Activated T-helper 1 cell treated with anti-CD3 and anti-CD28 coated beads, Interleukin-12 subunit alpha, Interleukin-12 subunit beta, Interleukin-2, Interleukin-4 antibody, amounts not matched to agents 30 ng/mL and 10 ng/mL and 1 ng/mL, durations not matched to agents 14 hours and 24 hours and 36 hours (primary cell): Measurements from ENCODE around the gene PTCD1. TPM values are rescaled to one million over a fixed set of nuclear protein-coding genes. Genes with fewer than 3 reads are reported as not detected.

Source experiments
- DNase-seq: peaks from one replicate; pipeline ENCODE4 v3.0.0; 2021; ENCODE audit warnings: low spot score
- H3K27ac Mint-ChIP-seq: one replicate; pipeline ENCODE4 v1.8.0; 2021; ENCODE audit warnings: mild to moderate bottlenecking, mixed read lengths
- H3K27me3 Mint-ChIP-seq: one replicate; pipeline ENCODE4 v1.8.0; 2022; ENCODE audit warnings: mild to moderate bottlenecking, moderate library complexity, mixed read lengths; ENCODE audit not compliant: insufficient read depth
- H3K36me3 Mint-ChIP-seq: one replicate; pipeline ENCODE4 v1.8.0; 2021; ENCODE audit warnings: low read depth, mixed read lengths
- H3K4me1 Mint-ChIP-seq: one replicate; pipeline ENCODE4 v1.8.0; 2021; ENCODE audit warnings: low read depth, mixed read lengths
- H3K4me3 Mint-ChIP-seq: one replicate; pipeline ENCODE4 v1.8.0; 2021; ENCODE audit warnings: mild to moderate bottlenecking, moderate library complexity, mixed read lengths
- H3K9me3 Mint-ChIP-seq: one replicate; pipeline ENCODE4 v1.8.0; 2021; ENCODE audit warnings: mixed read lengths
- intact Hi-C: fragments of 100-400 bp; cut with micrococcal nuclease; formaldehyde crosslinking; loops from one replicate; pipeline ENCODE4 v1.15.1; 2024
- total RNA-seq: library from RNA; stranded (reverse); gene quantifications from 2 replicates; pipeline ENCODE4 v1.2.3, GENCODE V29; 2022

PTCD1 gene, protein sequence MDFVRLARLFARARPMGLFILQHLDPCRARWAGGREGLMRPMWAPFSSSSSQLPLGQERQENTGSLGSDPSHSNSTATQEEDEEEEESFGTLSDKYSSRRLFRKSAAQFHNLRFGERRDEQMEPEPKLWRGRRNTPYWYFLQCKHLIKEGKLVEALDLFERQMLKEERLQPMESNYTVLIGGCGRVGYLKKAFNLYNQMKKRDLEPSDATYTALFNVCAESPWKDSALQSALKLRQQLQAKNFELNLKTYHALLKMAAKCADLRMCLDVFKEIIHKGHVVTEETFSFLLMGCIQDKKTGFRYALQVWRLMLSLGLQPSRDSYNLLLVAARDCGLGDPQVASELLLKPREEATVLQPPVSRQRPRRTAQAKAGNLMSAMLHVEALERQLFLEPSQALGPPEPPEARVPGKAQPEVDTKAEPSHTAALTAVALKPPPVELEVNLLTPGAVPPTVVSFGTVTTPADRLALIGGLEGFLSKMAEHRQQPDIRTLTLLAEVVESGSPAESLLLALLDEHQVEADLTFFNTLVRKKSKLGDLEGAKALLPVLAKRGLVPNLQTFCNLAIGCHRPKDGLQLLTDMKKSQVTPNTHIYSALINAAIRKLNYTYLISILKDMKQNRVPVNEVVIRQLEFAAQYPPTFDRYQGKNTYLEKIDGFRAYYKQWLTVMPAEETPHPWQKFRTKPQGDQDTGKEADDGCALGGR
- 13.7 and 16.0 TPM in 2 replicates for total RNA-seq

DNA sequence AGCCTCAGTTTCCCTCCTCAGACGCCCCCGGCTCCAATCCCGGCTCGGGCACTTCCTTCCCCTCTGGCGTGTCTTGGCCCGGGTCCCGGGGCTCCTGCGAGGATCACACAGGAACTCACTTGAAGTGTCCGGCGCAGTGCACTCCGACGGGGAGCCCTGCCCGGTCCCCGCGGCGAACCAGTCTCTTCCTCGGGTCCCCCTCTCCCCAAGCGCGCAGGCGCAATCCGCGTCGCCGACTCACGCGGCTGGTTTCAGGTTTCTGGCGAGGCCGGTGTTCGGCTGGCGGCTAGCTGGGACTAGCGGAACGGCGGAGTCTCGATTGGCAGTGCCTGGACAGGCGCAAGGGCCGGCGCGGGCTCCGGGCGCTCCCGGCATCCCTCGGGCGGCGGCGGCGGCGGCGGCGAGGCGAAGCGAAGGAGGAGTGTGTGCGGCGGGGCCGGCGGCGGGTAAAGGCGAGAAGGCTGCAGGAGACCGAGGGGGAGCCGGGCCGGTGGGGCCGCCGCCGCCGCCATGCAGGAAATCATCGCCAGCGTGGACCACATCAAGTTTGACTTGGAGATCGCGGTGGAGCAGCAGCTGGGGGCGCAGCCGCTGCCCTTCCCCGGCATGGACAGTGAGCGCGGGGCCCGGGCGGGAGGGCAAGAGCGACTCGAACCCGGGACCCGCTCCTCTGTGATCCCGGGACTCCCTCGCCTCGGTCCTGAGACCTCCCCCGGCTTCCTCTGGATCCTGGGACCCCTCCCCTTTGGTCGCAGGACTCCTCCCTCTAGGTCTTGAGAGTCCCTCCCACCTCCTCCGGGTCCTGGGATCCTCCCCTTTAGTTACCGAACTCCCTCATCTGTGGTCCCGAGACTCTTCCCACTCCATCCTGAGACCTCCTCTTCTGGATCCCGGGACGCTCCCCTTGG is at the start of gene PTCD1, which contains the start of gene CPSF4:
TSS of gene PTCD1 (minus strand) at position 226 of the 908 bp plus-strand sequence. CDS start 3,556 bp downstream, outside the sequence.
TSS of gene CPSF4 (plus strand) at position 371 of the 908 bp plus-strand sequence. CDS start at position 511, 140 bp downstream.
- Mint-ChIP-seq H3K36me3 (peaks cover 19% of the 10 kb centered on the region), H3K27me3 (no peaks in the 10 kb centered on the region), H3K27ac (peak within 1 kb of the TSS; percentile 88), H3K4me3 (peak within 1 kb of the TSS; percentile 98), H3K4me1 (peaks cover 28% of the 10 kb centered on the region), H3K9me3 (no peaks in the 10 kb centered on the region)
- DNase-seq: peak; percentile 91
- intact Hi-C loops: loop anchor here (1.0 to 2.0 kb wide), 8 partner anchors 27 to 576 kb away; partner anchors contain the start of genes ATP5MF, ZKSCAN1, ZKSCAN5 and ZNF789

DNA sequence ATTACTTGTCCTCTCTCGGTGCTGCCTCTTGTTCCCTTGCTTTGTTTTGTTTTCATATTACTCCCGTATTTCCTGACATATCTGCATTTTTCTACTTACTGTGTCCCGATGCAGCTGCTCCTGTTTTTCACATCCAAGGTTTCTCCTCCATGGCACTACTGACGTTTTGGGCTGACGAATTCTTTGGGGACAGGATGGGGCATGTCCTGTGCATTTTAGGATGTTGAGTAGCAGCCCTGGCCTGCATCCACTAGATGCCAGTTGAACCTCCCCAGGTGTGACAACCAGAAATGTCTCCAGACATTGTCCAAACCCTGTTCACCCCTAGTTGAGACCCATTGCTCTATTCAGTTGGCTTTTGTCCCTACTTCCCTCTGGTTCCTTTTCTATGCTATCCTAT is 46.5 kb upstream of the PTCD1 start:
- Mint-ChIP-seq H3K36me3 (peaks cover 45% of the 10 kb centered on the region), H3K4me3 (no peak overlapping the region), H3K27me3 (no peaks in the 10 kb centered on the region), H3K4me1 (no peaks in the 10 kb centered on the region), H3K27ac (no peak overlapping the region), H3K9me3 (peaks cover 15% of the 10 kb centered on the region)
- DNase-seq: no peak
- intact Hi-C loops: no loop called here

DNA sequence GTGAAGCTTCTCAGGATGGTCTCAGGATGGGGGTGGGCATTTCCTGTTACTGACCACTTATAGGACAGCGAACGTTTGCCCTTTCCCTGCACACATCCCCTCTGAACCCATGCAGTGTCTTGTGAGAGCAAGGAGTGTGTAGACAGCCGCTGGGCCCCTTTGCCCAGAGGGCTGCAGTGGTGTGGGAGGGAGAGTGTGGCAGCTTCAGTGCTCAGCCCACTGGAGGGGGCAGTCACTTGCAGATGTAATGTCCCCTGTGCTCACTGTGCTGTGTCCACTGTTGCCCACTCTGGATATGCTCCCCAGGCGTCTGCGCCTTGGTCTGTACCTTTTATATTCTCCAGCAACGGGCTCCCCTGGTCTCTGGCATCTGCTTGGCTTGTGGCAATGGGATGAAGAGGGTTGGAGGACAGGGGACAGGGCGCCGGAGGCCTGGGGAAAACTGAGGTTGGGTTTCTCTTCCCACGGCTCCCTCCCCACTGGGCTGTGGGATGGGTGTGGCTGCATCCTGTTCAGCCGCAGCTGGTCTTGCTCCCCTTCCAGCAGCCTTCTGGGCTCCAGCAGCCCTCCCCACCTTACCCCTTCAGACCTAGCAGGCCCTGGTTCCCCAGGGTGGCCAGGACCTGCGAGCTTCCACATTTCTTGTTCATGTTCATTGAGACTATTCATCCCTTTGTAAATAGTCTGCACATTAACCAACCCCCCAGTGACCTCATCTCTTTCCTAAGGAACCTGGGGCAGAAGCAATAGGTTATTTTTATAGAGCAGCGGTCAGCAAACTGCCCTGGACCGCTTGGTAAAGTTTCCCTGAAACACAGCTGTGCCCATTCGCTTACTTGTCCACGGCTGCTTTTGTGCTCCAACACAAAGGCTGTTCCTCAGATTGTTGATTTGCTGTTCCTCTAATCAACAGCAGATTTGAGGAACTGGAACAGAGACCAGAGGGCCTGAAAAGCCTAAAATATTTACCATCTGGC is 40.2 kb upstream of the PTCD1 start:
- Mint-ChIP-seq H3K4me3 (no peak overlapping the region), H3K27ac (no peak overlapping the region), H3K27me3 (no peaks in the 10 kb centered on the region), H3K36me3 (peaks cover 25% of the 10 kb centered on the region), H3K4me1 (peaks cover 38% of the 10 kb centered on the region), H3K9me3 (no peaks in the 10 kb centered on the region)
- no peak for DNase-seq
- intact Hi-C loops: loop anchor here (10.0 kb wide), 1 partner anchor 356 kb away; no protein-coding TSS in a partner anchor

DNA sequence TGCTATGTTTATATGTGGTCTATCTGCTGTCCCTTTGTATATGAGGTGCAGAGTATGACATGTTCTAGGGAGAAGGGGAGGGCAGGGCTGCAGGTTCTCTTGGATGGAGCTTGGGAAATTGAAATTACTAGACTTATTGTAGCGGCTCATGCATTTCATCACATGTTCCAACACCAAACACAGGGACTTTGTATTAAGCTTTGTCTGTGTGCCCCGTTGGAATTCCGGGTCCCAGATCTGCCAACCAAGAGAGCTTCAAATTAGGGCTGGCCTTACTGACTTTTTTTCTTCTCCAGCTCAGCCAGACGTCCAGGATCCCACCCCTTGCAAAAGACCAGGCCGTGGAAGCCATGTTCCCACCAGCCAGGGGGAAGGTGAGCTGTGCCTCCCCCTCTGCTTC is 37.5 kb upstream of the PTCD1 start:
- Mint-ChIP-seq H3K9me3 (no peaks in the 10 kb centered on the region), H3K27ac (no peak overlapping the region), H3K4me3 (no peak overlapping the region), H3K4me1 (peaks cover 45% of the 10 kb centered on the region), H3K36me3 (peaks cover 24% of the 10 kb centered on the region), H3K27me3 (peaks cover 1% of the 10 kb centered on the region)
- intact Hi-C loops: loop anchor here (10.0 kb wide), 1 partner anchor 359 kb away; no protein-coding TSS in a partner anchor
- DNase-seq: no peak

DNA sequence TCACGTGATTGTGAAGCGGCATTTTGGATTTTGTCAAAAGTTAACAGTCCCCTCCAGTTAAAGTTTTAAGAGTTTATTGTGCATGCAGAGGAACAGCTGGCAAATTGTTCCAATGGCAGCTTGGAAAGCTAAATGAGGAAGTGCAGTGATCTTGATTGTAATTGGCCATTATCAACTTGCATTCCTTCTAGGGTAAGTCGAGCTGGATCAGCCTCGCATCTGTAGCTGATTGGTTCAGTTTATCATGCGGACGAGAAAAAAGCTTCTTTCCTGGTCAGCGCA is 34.7 kb upstream of the PTCD1 start:
- peak overlapping the region; percentile 92 for H3K27ac Mint-ChIP-seq
- peaks cover 36% of the 10 kb centered on the region for H3K4me1 Mint-ChIP-seq
- H3K9me3 Mint-ChIP-seq: no peaks in the 10 kb centered on the region
- intact Hi-C loops: loop anchor here (2.0 to 10.0 kb wide), 2 partner anchors 144 to 362 kb away; partner anchors contain the start of gene ZSCAN25
- H3K4me3 Mint-ChIP-seq: peak overlapping the region; percentile 99
- DNase-seq: no peak
- H3K36me3 Mint-ChIP-seq: peaks cover 16% of the 10 kb centered on the region
- H3K27me3 Mint-ChIP-seq: peaks cover 1% of the 10 kb centered on the region

DNA sequence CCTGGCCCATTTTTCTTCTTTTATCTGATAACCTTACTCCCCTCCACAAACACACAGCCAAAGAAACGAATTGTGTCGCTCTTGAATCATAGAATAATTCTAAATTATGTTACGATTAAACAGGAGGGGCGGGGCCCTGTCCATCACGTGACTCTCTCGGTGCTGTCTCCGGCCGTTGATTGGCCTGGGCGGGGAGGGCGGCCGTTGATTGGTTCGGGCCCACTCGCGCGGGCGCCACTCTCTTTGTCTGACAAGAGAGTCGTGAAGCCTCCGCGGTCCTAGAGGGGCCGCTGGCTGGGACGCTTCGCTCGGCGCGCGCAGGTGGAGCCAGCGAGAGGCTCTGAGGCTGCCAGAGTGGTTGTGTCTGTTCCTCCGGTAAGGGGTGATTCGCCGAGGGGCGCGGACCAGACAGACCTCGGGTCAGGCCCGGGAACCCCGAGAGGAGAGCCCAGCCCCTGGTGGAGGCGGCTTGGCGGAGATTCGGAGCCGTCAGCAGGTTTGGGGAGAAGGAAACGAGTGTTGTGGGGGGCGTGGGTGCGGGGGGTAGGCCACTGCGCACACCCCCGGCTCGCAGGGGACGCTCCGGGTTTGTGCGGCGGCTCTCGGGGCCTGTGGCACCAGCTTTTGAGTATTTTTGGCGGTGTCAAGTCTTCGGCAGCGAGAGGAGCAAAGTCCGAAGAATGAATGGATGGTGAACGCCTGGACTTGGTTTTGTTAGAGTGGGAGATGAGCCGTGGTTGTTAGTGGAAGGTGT is 34.1 kb upstream of the PTCD1 start, which contains the start of gene ZNF789:
TSS of gene ZNF789 (plus strand) at position 330 of the 754 bp plus-strand sequence. CDS start 3,567 bp downstream, outside the sequence.
- Mint-ChIP-seq H3K27ac (peak within 1 kb of the TSS; percentile 92), H3K4me3 (peak within 1 kb of the TSS; percentile 99), H3K36me3 (peaks cover 15% of the 10 kb centered on the region), H3K4me1 (peaks cover 31% of the 10 kb centered on the region), H3K27me3 (peaks cover 1% of the 10 kb centered on the region), H3K9me3 (no peaks in the 10 kb centered on the region)
- intact Hi-C loops: loop anchor here (1.0 to 10.0 kb wide), 7 partner anchors 28 to 362 kb away; partner anchors contain the start of genes BUD31, CPSF4, PDAP1 and PTCD1
- DNase-seq: peak; percentile 96

DNA sequence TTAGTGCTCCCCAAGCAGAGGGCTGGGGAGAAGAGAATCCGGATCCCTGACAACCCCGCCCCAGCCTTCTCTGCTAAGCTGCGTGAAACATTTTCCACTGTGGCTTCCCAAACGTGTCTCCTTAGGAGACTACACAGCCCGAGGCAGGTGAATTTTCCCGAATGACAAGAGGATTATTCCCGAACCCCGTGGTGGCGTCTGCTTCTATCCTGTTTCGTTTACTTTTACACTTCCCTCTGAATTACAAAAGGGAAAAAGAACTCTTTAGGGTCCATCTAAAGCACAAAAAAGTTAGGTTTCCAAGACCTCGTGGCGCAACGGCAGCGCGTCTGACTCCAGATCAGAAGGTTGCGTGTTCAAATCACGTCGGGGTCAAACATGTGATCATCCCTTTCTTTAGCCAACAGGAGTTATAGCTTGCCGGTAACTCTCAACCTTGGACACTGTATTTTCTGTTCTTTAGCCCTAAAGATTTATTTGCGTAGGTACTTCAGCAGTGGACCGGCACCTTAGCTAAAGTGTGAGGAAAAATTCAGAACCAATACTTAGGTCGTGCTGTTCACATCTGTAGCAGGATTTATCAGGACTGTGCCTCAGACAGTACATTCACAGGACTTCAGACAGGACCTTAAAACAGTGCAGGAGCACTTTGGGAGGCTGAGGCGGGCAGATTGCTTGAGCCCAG is 30.9 kb upstream of the PTCD1 start:
- intact Hi-C loops: loop anchor here (10.0 kb wide), 1 partner anchor 365 kb away; no protein-coding TSS in a partner anchor
- Mint-ChIP-seq H3K9me3 (no peaks in the 10 kb centered on the region), H3K27me3 (peaks cover 1% of the 10 kb centered on the region), H3K36me3 (peaks cover 15% of the 10 kb centered on the region), H3K4me3 (peak overlapping the region; percentile 56), H3K4me1 (peaks cover 25% of the 10 kb centered on the region), H3K27ac (no peak overlapping the region)
- DNase-seq: no peak

DNA sequence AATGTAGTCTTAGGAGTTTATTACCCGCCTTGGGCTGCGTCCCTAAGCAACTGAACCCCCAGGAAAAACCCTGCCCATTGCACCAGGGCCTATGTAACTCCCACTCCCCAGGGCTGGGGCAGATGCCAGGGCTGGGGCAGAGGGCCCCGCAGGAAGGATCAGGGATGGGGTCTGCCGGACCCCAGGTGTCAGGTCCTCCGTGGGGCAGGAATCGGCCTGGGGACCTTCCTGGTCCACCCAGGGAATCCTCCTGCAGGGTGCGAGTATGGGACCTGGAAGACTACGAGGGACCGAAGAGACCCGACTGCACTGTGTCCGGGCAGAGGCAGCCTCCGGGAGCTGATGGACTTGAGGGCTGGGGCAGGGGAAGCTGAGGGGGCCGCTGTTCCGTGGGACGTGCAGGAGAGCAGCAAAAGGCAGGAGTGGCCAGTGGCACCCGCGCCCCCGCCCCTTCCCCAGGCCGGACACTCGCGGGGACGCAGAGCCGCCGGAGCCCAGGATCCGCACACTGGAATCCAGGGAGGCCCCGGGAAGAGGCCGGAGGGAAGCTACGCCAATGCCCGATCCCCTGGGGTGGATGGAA is 29.8 kb upstream of the PTCD1 start:
- H3K27ac Mint-ChIP-seq: no peak overlapping the region
- DNase-seq: no peak
- intact Hi-C loops: no loop called here
- no peak overlapping the region for H3K4me3 Mint-ChIP-seq
- peaks cover 20% of the 10 kb centered on the region for H3K36me3 Mint-ChIP-seq
- peaks cover 30% of the 10 kb centered on the region for H3K4me1 Mint-ChIP-seq
- peaks cover 1% of the 10 kb centered on the region for H3K27me3 Mint-ChIP-seq
- no peaks in the 10 kb centered on the region for H3K9me3 Mint-ChIP-seq

DNA sequence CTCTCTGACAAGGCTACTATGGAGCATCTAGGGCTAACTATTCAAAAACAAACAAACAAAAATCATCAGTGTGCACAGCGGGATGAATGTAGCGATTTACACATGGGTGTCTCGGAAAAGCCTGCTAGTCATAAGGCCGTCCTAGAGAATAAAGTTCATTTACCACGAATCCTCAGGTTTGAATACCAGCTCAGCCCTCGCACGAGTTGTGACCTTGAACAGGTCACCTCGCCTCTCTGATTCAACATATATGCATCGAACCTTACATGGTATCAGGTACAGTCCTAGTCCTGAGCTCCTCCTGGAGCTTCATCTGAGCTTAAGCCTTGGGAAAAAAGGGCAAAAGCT is 26.8 kb upstream of the PTCD1 start:
- Mint-ChIP-seq H3K27me3 (no peaks in the 10 kb centered on the region), H3K27ac (peak overlapping the region; percentile 73), H3K9me3 (no peaks in the 10 kb centered on the region), H3K36me3 (peaks cover 24% of the 10 kb centered on the region), H3K4me3 (peak overlapping the region; percentile 91), H3K4me1 (peaks cover 27% of the 10 kb centered on the region)
- no peak for DNase-seq
- intact Hi-C loops: no loop called here

DNA sequence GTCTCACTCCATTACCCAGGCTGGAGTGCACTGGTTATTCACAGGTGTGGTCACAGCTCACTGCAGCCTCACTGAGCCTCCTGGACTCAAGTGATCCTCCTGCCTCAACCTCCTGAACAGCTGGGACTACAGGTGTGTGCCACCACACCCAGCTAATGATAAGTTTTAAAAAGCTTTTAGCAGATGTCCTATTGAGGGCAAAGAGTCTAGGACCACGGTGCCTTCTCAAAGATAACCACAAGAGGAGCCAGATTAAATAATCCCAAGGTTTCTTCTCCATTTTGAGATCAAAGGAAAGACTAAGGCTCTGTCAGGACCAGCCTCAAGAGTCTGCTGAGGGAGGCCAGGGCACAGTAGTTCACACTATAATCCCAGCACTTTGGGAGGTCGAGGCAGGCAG is 22.6 kb upstream of the PTCD1 start:
- Mint-ChIP-seq H3K4me3 (no peak overlapping the region), H3K4me1 (peaks cover 35% of the 10 kb centered on the region), H3K36me3 (peaks cover 50% of the 10 kb centered on the region), H3K27ac (no peak overlapping the region), H3K27me3 (no peaks in the 10 kb centered on the region), H3K9me3 (no peaks in the 10 kb centered on the region)
- no peak for DNase-seq
- intact Hi-C loops: no loop called here
